HCT116 (cell line): Measurements from ENCODE around the gene RTN4RL1. TPM values are rescaled to one million over a fixed set of nuclear protein-coding genes. Genes with fewer than 3 reads are reported as not detected.

Experiments
- ATAC-seq: fragments of 200-7000 bp; cut with Tn5 transposase; 2 replicates; pipeline ENCODE4 v1.9.1; 2020; ENCODE audit warnings: mild to moderate bottlenecking, moderate library complexity
- BruUV-seq: library from RNA; stranded (reverse); fragments of 400-500 nt; replicated peaks from 2 replicates; lab custom pipeline; 2021; lab: Mats Ljungman, UMichigan
- CTCF ChIA-PET: fragments of 300-600 bp; sonication (Branson Sonifier 250); formaldehyde crosslinking; loops from one replicate; lab custom pipeline; 2021; ENCODE audit warnings: antibody characterized with exemption; lab: Charles Lee
- POLR2A ChIA-PET: fragments of 300-600, 350-600 bp; sonication (Branson Sonifier 250); formaldehyde crosslinking; loops from one replicate; lab custom pipeline; 2021; ENCODE audit warnings: antibody characterized with exemption; lab: Charles Lee
- RAD21 ChIA-PET, 2 experiments: fragments of 300-600 bp; sonication (Branson Sonifier 250); formaldehyde crosslinking; loops; one replicate each; lab custom pipeline; 2023; ENCODE audit warnings: low total read pairs in 2 of 2; ENCODE audit not compliant: uncharacterized antibody in 2 of 2, unreplicated experiment in 2 of 2, low non-redundant PET in 1 of 2; lab: Charles Lee
- DNase-seq: peaks from one replicate; pipeline ENCODE4 v3.0.0-alpha.2; 2010; ENCODE audit warnings: low read depth, low spot score
- H2AFZ ChIP-seq: fragments of 200-600 bp; shearing (Covaris generic), sonication (generic); 2 replicates; pipeline ENCODE4 v1.6.1; 2017; ENCODE audit warnings: low read depth, mixed run types, mixed read lengths, antibody characterized with exemption, low read length; ENCODE audit not compliant: poor library complexity, severe bottlenecking
- H3K27ac ChIP-seq: 2 replicates; pipeline ENCODE4 v1.5.1; 2012; ENCODE audit warnings: low read depth, low read length
- H3K27me3 ChIP-seq: fragments of 200-600 bp; sonication (generic); 2 replicates; pipeline ENCODE4 v1.6.1; 2016; ENCODE audit warnings: mixed run types, low read length, mixed read lengths; ENCODE audit not compliant: insufficient read depth
- H3K36me3 ChIP-seq, 2 experiments: fragments of 200-500 bp in 1 of 2; fragments of 200-600 bp in 1 of 2; sonication (Bioruptor generic) in 1 of 2; sonication (generic) in 1 of 2; 2 replicates each; pipeline versions ENCODE4 v1.5.1 to v1.6.1; 2014 to 2016; ENCODE audit warnings: low read length in 2 of 2, inconsistent platforms in 1 of 2, mixed read lengths in 1 of 2, mixed run types in 1 of 2; ENCODE audit not compliant: insufficient read depth in 2 of 2, control insufficient read depth in 1 of 2
- H3K4me1 ChIP-seq, 2 experiments: fragments of 200-600 bp in 1 of 2; sonication (generic) in 1 of 2; 2 replicates each; pipeline versions ENCODE4 v1.5.1 to v1.6.1; 2012 to 2017; ENCODE audit warnings: low read length in 2 of 2, inconsistent platforms in 1 of 2, mild to moderate bottlenecking in 1 of 2, mixed read lengths in 1 of 2, mixed run types in 1 of 2, moderate library complexity in 1 of 2; ENCODE audit not compliant: insufficient read depth in 2 of 2, control insufficient read depth in 1 of 2
- H3K4me2 ChIP-seq: fragments of 200-600 bp; sonication (generic); 2 replicates; pipeline ENCODE4 v1.6.1; 2017; ENCODE audit warnings: mixed run types, low read length, mixed read lengths
- H3K4me3 ChIP-seq, 2 experiments: fragments of 200-600 bp in 1 of 2; sonication (generic) in 1 of 2; replicated peaks in 1 of 2; 2 replicates each; pipeline ENCODE4 v1.5.1; 2011 to 2016; ENCODE audit warnings: low read length in 2 of 2, control low read depth in 1 of 2, low read depth in 1 of 2, mild to moderate bottlenecking in 1 of 2, mixed read lengths in 1 of 2, mixed run types in 1 of 2
- H3K79me2 ChIP-seq: fragments of 200-600 bp; sonication (generic); 2 replicates; pipeline ENCODE4 v1.6.1; 2017; ENCODE audit warnings: mild to moderate bottlenecking, mixed run types, low read length, moderate library complexity, mixed read lengths; ENCODE audit not compliant: insufficient read depth
- H3K9ac ChIP-seq: fragments of 200-600 bp; sonication (generic); 2 replicates; pipeline ENCODE4 v1.6.1; 2016; ENCODE audit warnings: low read length, mixed read lengths
- H3K9me2 ChIP-seq: fragments of 200-600 bp; sonication (generic), shearing (Covaris generic); 2 replicates; pipeline ENCODE4 v1.6.1; 2017; ENCODE audit warnings: mixed run types, mild to moderate bottlenecking, moderate library complexity; ENCODE audit not compliant: insufficient read depth
- H3K9me3 ChIP-seq, 2 experiments: fragments of 200-500 bp in 1 of 2; fragments of 200-600 bp in 1 of 2; sonication (Bioruptor generic) in 1 of 2; sonication (generic) in 1 of 2; 2 replicates each; pipeline ENCODE4 v1.6.1; 2014 to 2017; ENCODE audit warnings: low read length in 2 of 2, mixed read lengths in 2 of 2, inconsistent platforms in 1 of 2, low read depth in 1 of 2, mild to moderate bottlenecking in 1 of 2, mixed run types in 1 of 2, moderate library complexity in 1 of 2; ENCODE audit not compliant: control insufficient read depth in 1 of 2, insufficient read depth in 1 of 2
- H4K20me1 ChIP-seq: fragments of 200-600 bp; sonication (generic), shearing (Covaris generic); 2 replicates; pipeline ENCODE4 v1.6.1; 2017; ENCODE audit warnings: mixed run types, mild to moderate bottlenecking, moderate library complexity; ENCODE audit not compliant: insufficient read depth
- CBX3 ChIP-seq: IDR thresholded peaks from 2 replicates; pipeline ENCODE4 v1.6.1; 2012; ENCODE audit warnings: low read depth
- CEBPB ChIP-seq: IDR thresholded peaks from 2 replicates; pipeline ENCODE4 v1.6.1; 2012; ENCODE audit warnings: low read depth
- EGR1 ChIP-seq: IDR thresholded peaks from 2 replicates; pipeline ENCODE4 v1.6.1; 2012; ENCODE audit warnings: low read depth
- EZH2phosphoT487 ChIP-seq: fragments of 200-600 bp; IDR thresholded peaks from 2 replicates; pipeline ENCODE4 v1.6.1; 2018; ENCODE audit warnings: antibody characterized with exemption, borderline replicate concordance
- POLR2A ChIP-seq: IDR thresholded peaks from 2 replicates; pipeline ENCODE4 v1.7.0; 2011; ENCODE audit warnings: borderline replicate concordance; ENCODE audit not compliant: insufficient read depth, insufficient read length; ENCODE audit errors: extremely low read depth
- REST ChIP-seq: IDR thresholded peaks from 2 replicates; pipeline ENCODE4 v1.6.1; 2012; ENCODE audit warnings: low read depth
- SIN3A ChIP-seq: IDR thresholded peaks from 2 replicates; pipeline ENCODE4 v1.6.1; 2012; ENCODE audit warnings: low read depth
- ZFX ChIP-seq: fragments of 450-650 bp; IDR thresholded peaks from 2 replicates; pipeline ENCODE4 v1.6.1; 2017
- intact Hi-C: fragments of 100-400 bp; cut with micrococcal nuclease; formaldehyde crosslinking; loops from 2 replicates; pipeline ENCODE4 v1.10.0; 2022
- total RNA-seq: library from RNA; stranded (reverse); gene quantifications from one replicate; pipeline ENCODE4 v1.2.1, GENCODE V29; 2021; ENCODE audit not compliant: unreplicated experiment

The RTN4RL1 gene
- total RNA-seq, 1 experiment from 2014 or later = 3.7 TPM

GRCh38 chr17:1980665-1981250 is 44.4 kb downstream of the RTN4RL1 start:
- Histone ChIP-seq H3K4me3 (no peak overlapping the region), H3K27ac (no peak overlapping the region), H3K9ac (no peak overlapping the region), H3K27me3 (no peaks in the 10 kb centered on the region), H3K9me3 (no peaks in the 10 kb centered on the region), H3K4me2 (no peak overlapping the region), H3K4me1 (peaks cover 0 to 3% of the 10 kb centered on the region in 2 experiments; a peak in 1 of 4 replicates), H2AFZ (no peak overlapping the region), H3K79me2 (no peaks in the 10 kb centered on the region), H4K20me1 (no peaks in the 10 kb centered on the region), H3K9me2 (no peaks in the 10 kb centered on the region), H3K36me3 (no peaks in the 10 kb centered on the region)
- RAD21 ChIA-PET = no interaction called here
- ATAC-seq = no peak
- no peak for DNase-seq
- intact Hi-C loops = no loop called here
- no peak for TF ChIP-seq CBX3
- no peak for TF ChIP-seq EGR1
- TF ChIP-seq CEBPB = no peak
- no peak for TF ChIP-seq POLR2A
- TF ChIP-seq ZFX = no peak
- no peak for TF ChIP-seq SIN3A
- no peak for TF ChIP-seq REST
- no peak for TF ChIP-seq EZH2phosphoT487
- POLR2A ChIA-PET = no interaction called here
- no TSS peak for BruUV-seq
- CTCF ChIA-PET = no interaction called here
